Measurements from ENCODE around the gene FNBP1L. TPM values are rescaled to one million over a fixed set of nuclear protein-coding genes. Genes with fewer than 3 reads are reported as not detected.

The FNBP1L gene
- total RNA-seq, 1 donor from 2014 or later, result 50.0 TPM

GRCh38 chr1:93574511-93574910 lies 126.6 kb downstream of the FNBP1L start:
- intact Hi-C loops (cut with DNase I), result no loop called here
- DNase-seq, result no peak
- no peak overlapping the region for H3K27ac ChIP-seq
- H3K27me3 ChIP-seq, result no peaks in the 10 kb centered on the region
- no peak for TF ChIP-seq CTCF (IDR thresholded peaks at IDR 0.05)
- H3K4me1 ChIP-seq, result peaks cover 3% of the 10 kb centered on the region
- peaks cover 69% of the 10 kb centered on the region for H3K36me3 ChIP-seq
- H3K9me3 ChIP-seq, result no peaks in the 10 kb centered on the region
- H3K4me3 ChIP-seq, result no peak overlapping the region
- ATAC-seq, result no peak

DNA sequence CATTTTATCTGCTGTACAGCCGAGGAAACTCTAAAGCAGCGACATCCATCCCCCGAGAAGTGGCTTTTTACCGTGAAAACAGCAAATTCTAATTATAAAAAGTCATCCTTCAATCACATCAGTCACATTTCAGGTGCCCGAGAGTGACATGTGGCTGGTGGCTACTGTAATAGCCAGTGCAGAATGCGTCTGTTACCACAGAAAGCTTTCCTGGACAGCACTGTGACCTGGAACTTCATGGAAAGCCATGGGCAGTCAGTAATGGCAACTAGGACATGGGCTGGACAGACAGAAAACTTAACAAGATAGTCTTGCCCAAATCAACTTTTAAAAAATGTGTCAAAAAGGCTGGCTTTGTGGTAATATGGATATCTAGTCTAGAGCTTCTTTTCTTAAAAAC lies 127.1 kb downstream of the FNBP1L start:
- Histone ChIP-seq H3K4me1 (peaks cover 4% of the 10 kb centered on the region), H3K27me3 (no peaks in the 10 kb centered on the region), H3K9me3 (no peaks in the 10 kb centered on the region), H3K27ac (no peak overlapping the region), H3K36me3 (peaks cover 64% of the 10 kb centered on the region), H3K4me3 (no peak overlapping the region)
- DNase-seq (no peak), ATAC-seq (no peak)
- intact Hi-C loops (cut with DNase I), result no loop called here
- no peak for TF ChIP-seq CTCF (IDR thresholded peaks at IDR 0.05)

- Histone ChIP-seq H3K4me3 (no peak overlapping the region), H3K27me3 (no peaks in the 10 kb centered on the region), H3K27ac (no peak overlapping the region), H3K36me3 (peaks cover 57% of the 10 kb centered on the region), H3K9me3 (no peaks in the 10 kb centered on the region), H3K4me1 (peaks cover 10% of the 10 kb centered on the region)
- intact Hi-C loops (cut with DNase I), result no loop called here
- no peak for ATAC-seq
- DNase-seq, result no peak
- no peak for TF ChIP-seq CTCF (IDR thresholded peaks at IDR 0.05)
Measured at GRCh38 chr1:93575621-93576284, 127.8 kb downstream of the FNBP1L start.

- Histone ChIP-seq H3K36me3 (peaks cover 57% of the 10 kb centered on the region), H3K4me3 (no peak overlapping the region), H3K4me1 (peaks cover 10% of the 10 kb centered on the region), H3K9me3 (no peaks in the 10 kb centered on the region), H3K27me3 (no peaks in the 10 kb centered on the region), H3K27ac (no peak overlapping the region)
- no peak for TF ChIP-seq CTCF (IDR thresholded peaks at IDR 0.05)
- ATAC-seq (no peak), DNase-seq (no peak)
- intact Hi-C loops (cut with DNase I), result no loop called here
Measured at GRCh38 chr1:93576346-93576745, 128.4 kb downstream of the FNBP1L start.

- DNase-seq, result no peak
- no peaks in the 10 kb centered on the region for H3K27me3 ChIP-seq
- TF ChIP-seq CTCF (IDR thresholded peaks at IDR 0.05), result no peak
- ATAC-seq, result no peak
- H3K4me3 ChIP-seq, result no peak overlapping the region
- H3K4me1 ChIP-seq, result peaks cover 10% of the 10 kb centered on the region
- intact Hi-C loops (cut with DNase I), result no loop called here
- peaks cover 57% of the 10 kb centered on the region for H3K36me3 ChIP-seq
- no peak overlapping the region for H3K27ac ChIP-seq
- H3K9me3 ChIP-seq, result no peaks in the 10 kb centered on the region
Measured at GRCh38 chr1:93576746-93577145, 128.8 kb downstream of the FNBP1L start.
